PC-9 (cell line): ENCODE results near the gene NLGN2.

Experiments used
- EZH2 ChIP-seq: fragments of 200-600 bp; sonication (generic); IDR thresholded peaks from 2 replicates; pipeline ENCODE4 v1.8.0; 2017; ENCODE audit warnings: antibody characterized with exemption, low read depth
- TF ChIP-seq, protein P1 (sequence below): fragments of 200-600 bp; sonication (generic); conservative IDR thresholded peaks from 2 replicates; pipeline ENCODE4 v1.6.1; 2017; ENCODE audit warnings: mixed run types, antibody characterized with exemption, mild to moderate bottlenecking, moderate library complexity

DNA sequence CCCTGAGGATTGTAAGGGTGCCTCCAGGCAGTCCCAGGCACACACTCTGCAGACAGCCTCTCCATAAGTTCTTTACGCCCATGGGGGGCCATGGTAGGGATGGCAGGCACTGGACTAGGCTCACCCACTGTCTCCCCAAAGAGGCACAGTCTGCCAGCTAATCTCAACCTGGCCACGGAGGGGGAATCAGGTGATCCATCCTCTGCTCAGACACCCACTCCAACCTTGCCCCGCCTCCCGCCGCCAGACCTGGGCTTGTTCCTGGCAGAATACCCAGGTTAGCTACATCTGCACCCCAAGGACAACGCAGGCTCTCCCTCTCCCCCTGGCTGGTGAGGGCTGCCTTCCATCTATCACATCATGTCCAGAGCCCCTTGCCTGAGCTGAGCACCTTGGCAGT is 1.2 kb downstream of the NLGN2 start:
- TF ChIP-seq, protein P1, sequence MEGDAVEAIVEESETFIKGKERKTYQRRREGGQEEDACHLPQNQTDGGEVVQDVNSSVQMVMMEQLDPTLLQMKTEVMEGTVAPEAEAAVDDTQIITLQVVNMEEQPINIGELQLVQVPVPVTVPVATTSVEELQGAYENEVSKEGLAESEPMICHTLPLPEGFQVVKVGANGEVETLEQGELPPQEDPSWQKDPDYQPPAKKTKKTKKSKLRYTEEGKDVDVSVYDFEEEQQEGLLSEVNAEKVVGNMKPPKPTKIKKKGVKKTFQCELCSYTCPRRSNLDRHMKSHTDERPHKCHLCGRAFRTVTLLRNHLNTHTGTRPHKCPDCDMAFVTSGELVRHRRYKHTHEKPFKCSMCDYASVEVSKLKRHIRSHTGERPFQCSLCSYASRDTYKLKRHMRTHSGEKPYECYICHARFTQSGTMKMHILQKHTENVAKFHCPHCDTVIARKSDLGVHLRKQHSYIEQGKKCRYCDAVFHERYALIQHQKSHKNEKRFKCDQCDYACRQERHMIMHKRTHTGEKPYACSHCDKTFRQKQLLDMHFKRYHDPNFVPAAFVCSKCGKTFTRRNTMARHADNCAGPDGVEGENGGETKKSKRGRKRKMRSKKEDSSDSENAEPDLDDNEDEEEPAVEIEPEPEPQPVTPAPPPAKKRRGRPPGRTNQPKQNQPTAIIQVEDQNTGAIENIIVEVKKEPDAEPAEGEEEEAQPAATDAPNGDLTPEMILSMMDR = no peak
- TF ChIP-seq EZH2 = no peak
